ENCODE results near the gene SH3PXD2B.

- TF ChIP-seq TAF1 (IDR thresholded peaks at IDR 0.05; ENCODE audit: low read depth, low read length) = no peak
- no peak for TF ChIP-seq POLR2A (IDR thresholded peaks at IDR 0.05; ENCODE audit: low read depth, low read length)
- TF ChIP-seq POLR2AphosphoS5 (IDR thresholded peaks at IDR 0.05; ENCODE audit: low read depth, low read length) = no peak
Observed at GRCh38 chr5:172420235-172420939, 33.9 kb downstream of the SH3PXD2B start.

Data from GM12891 (cell line).